A549 (cell line): ENCODE data around the gene ZNF385D. TPM values are rescaled to one million over a fixed set of nuclear protein-coding genes. Genes with fewer than 3 reads are reported as not detected.

ENCODE experiments used
- ATAC-seq, 2 experiments: fragments of 200-7000 bp in 1 of 2; fragments of >200 bp in 1 of 2; cut with Nextera tagmentation in 1 of 2; cut with Tn5 transposase in 1 of 2; 3 replicates each; pipeline versions ENCODE4 v1.8.0 to v1.9.1; 2018 to 2020; ENCODE audit warnings: mild to moderate bottlenecking in 1 of 2, moderate library complexity in 1 of 2
- CTCF ChIA-PET: fragments of 300-600 bp; sonication (Branson Sonifier 250); formaldehyde crosslinking; extraction: SDS; loops from one replicate; lab custom pipeline; 2021; ENCODE audit warnings: antibody characterized with exemption, inconsistent platforms; lab: Yijun Ruan, JAX
- POLR2A ChIA-PET: fragments of 350-600 bp; formaldehyde crosslinking; extraction: SDS; loops from one replicate; lab custom pipeline; 2021; ENCODE audit warnings: antibody characterized with exemption, inconsistent platforms; lab: Yijun Ruan, JAX
- DNase-seq, 2 experiments: peaks; one replicate each; pipeline versions ENCODE4 v3.0.0 to v3.0.0-alpha.2; 2011 to 2016; ENCODE audit warnings: low read depth in 1 of 2, low spot score in 1 of 2
- FAIRE-seq: peaks from 2 replicates; lab custom pipeline; 2011; peaks lifted over from hg19 to GRCh38; lab: Jason Lieb, UNC
- H3K27ac ChIP-seq, 2 experiments: fragments of >200 bp; sonication (Bioruptor Twin); formaldehyde crosslinking; 3 replicates each; pipeline ENCODE4 v1.5.1; 2016 to 2017
- H3K4me1 ChIP-seq: fragments of >200 bp; sonication (Bioruptor Twin); formaldehyde crosslinking; 3 replicates; pipeline ENCODE4 v1.6.1; 2016
- H3K4me2 ChIP-seq: fragments of >200 bp; sonication (Bioruptor Twin); formaldehyde crosslinking; 3 replicates; pipeline ENCODE4 v1.6.1; 2016
- H3K4me3 ChIP-seq: fragments of >200 bp; sonication (Bioruptor Twin); formaldehyde crosslinking; 3 replicates; pipeline ENCODE4 v1.5.1; 2016
- H3K9me3 ChIP-seq: fragments of >200 bp; sonication (Bioruptor Twin); formaldehyde crosslinking; 3 replicates; pipeline ENCODE4 v1.6.1; 2016
- BHLHE40 ChIP-seq: IDR thresholded peaks from 2 replicates; pipeline ENCODE4 v1.6.1; 2012; ENCODE audit warnings: low read depth, low read length, inconsistent platforms
- CBX2 ChIP-seq: fragments of 200-600 bp; sonication (generic); IDR thresholded peaks from 2 replicates; pipeline ENCODE4 v1.6.1; 2016; ENCODE audit warnings: low read depth, mild to moderate bottlenecking, borderline replicate concordance
- EHF ChIP-seq: fragments of 250-450 bp; sonication (Bioruptor Pico); IDR thresholded peaks from 2 replicates; pipeline ENCODE4 v1.5.0; 2020; ENCODE audit warnings: mild to moderate bottlenecking
- EHMT2 ChIP-seq: fragments of 200-600 bp; sonication (generic); IDR thresholded peaks from 2 replicates; pipeline ENCODE4 v1.6.1; 2016; ENCODE audit warnings: antibody characterized with exemption, low read depth, mild to moderate bottlenecking, moderate library complexity
- ELK1 ChIP-seq: fragments of 150-350 bp; IDR thresholded peaks from 2 replicates; pipeline ENCODE4 v1.6.1; 2014; ENCODE audit warnings: low read depth, mild to moderate bottlenecking, low read length
- FOXS1 ChIP-seq: fragments of 250-450 bp; sonication (Bioruptor Pico); IDR thresholded peaks from 2 replicates; pipeline ENCODE4 v1.5.0; 2020; ENCODE audit warnings: mild to moderate bottlenecking, moderate library complexity
- GATA3 ChIP-seq: IDR thresholded peaks from 2 replicates; pipeline ENCODE4 v1.6.1; 2012; ENCODE audit warnings: borderline replicate concordance
- HES2 ChIP-seq: fragments of >200 bp; sonication (Bioruptor Twin); formaldehyde crosslinking; IDR thresholded peaks from 2 replicates; pipeline ENCODE4 v1.6.1; 2016
- HMGXB4 ChIP-seq: fragments of 250-450 bp; sonication (Bioruptor Pico); IDR thresholded peaks from 2 replicates; pipeline ENCODE4 v1.5.0; 2021; ENCODE audit warnings: mild to moderate bottlenecking, moderate library complexity, borderline replicate concordance
- HOXA7 ChIP-seq: fragments of 250-450 bp; sonication (Bioruptor Pico); IDR thresholded peaks from 2 replicates; pipeline ENCODE4 v1.5.0; 2020; ENCODE audit warnings: mild to moderate bottlenecking, moderate library complexity
- HOXB13 ChIP-seq: fragments of 250-450 bp; sonication (Bioruptor Pico); IDR thresholded peaks from 2 replicates; pipeline ENCODE4 v1.5.0; 2020; ENCODE audit warnings: low read depth, mild to moderate bottlenecking, moderate library complexity
- JUNB ChIP-seq: fragments of >200 bp; sonication (Bioruptor Twin); formaldehyde crosslinking; IDR thresholded peaks from 2 replicates; pipeline ENCODE4 v1.6.1; 2016
- KDM1A ChIP-seq: fragments of 200-600 bp; sonication (generic); IDR thresholded peaks from 2 replicates; pipeline ENCODE4 v1.6.1; 2016; ENCODE audit warnings: low read depth, mild to moderate bottlenecking
- NFE2L2 ChIP-seq: fragments of 150-350 bp; conservative IDR thresholded peaks from 2 replicates; pipeline ENCODE4 v1.6.1; 2014; ENCODE audit warnings: low read length
- NPAS2 ChIP-seq: fragments of 250-450 bp; sonication (Bioruptor Pico); IDR thresholded peaks from 2 replicates; pipeline ENCODE4 v1.8.0; 2022; ENCODE audit warnings: mild to moderate bottlenecking, moderate library complexity, borderline replicate concordance
- NR3C1 ChIP-seq: fragments of >200 bp; sonication (Bioruptor Twin); formaldehyde crosslinking; IDR thresholded peaks from 3 replicates; pipeline ENCODE4 v1.6.1; 2017
- PBX3 ChIP-seq: IDR thresholded peaks from 2 replicates; pipeline ENCODE4 v1.6.1; 2012
- PHF8 ChIP-seq: fragments of 200-600 bp; sonication (generic); IDR thresholded peaks from 2 replicates; pipeline ENCODE4 v1.6.1; 2016; ENCODE audit warnings: low read depth, mild to moderate bottlenecking, antibody characterized with exemption, moderate library complexity, borderline replicate concordance
- POLR2AphosphoS2 ChIP-seq: conservative IDR thresholded peaks from 2 replicates; pipeline ENCODE4 v1.6.1; 2012; ENCODE audit warnings: low read length, improper control_type of control experiment, inconsistent platforms
- RFX5 ChIP-seq: fragments of 450-650 bp; IDR thresholded peaks from 2 replicates; pipeline ENCODE4 v1.7.1; 2014; ENCODE audit warnings: antibody characterized with exemption, mild to moderate bottlenecking, moderate library complexity
- RNF2 ChIP-seq: fragments of 200-600 bp; sonication (generic); IDR thresholded peaks from 2 replicates; pipeline ENCODE4 v1.6.1; 2016; ENCODE audit warnings: low read depth, mild to moderate bottlenecking, antibody characterized with exemption, moderate library complexity, borderline replicate concordance
- SMC3 ChIP-seq: fragments of >200 bp; sonication (Bioruptor Twin); formaldehyde crosslinking; IDR thresholded peaks from 3 replicates; pipeline ENCODE4 v1.6.1; 2018; ENCODE audit warnings: inconsistent platforms
- TP53 ChIP-seq: fragments of 250-450 bp; sonication (Bioruptor Pico); IDR thresholded peaks from 2 replicates; pipeline ENCODE4 v1.5.0; 2021; ENCODE audit warnings: mild to moderate bottlenecking, moderate library complexity
- USF2 ChIP-seq: fragments of 450-650 bp; IDR thresholded peaks from 2 replicates; pipeline ENCODE4 v1.6.1; 2014; ENCODE audit warnings: antibody characterized with exemption
- ZSCAN20 ChIP-seq: fragments of 250-450 bp; sonication (Bioruptor Pico); IDR thresholded peaks from 2 replicates; pipeline ENCODE4 v1.8.0; 2022; ENCODE audit warnings: mild to moderate bottlenecking, moderate library complexity
- WGBS: methylation state at CpG from one replicate; pipeline ENCODE4 v1.1.6; 2017; ENCODE audit errors: missing lambda C conversion rate; 5-methylcytosine and 5-hydroxymethylcytosine counted together
- polyA plus RNA-seq, 4 experiments: library from polyadenylated mRNA; depleted of rRNA in 3 of 4; stranded (reverse); fragments of >200 nt; fragmentation: RNase III in 1 of 4; extraction: RNeasy Plus Mini Kit Qiagen cat#74134 plus additional on column Dnase treatment in 1 of 4; gene quantifications; 2 replicates in 3 of 4; 3 replicates in 1 of 4; pipeline ENCODE4 v1.2.3, GENCODE V29; 2011 to 2017

The ZNF385D gene
- polyA plus RNA-seq, 2 of the 4 experiments (the other 2 are of a cell fraction): not detected

GRCh38 chr3:21517184-21517583 lies 233.8 kb downstream of the ZNF385D start (continued):
- TF ChIP-seq HOXA7 (CRISPR knock-in tag) (no peak), JUNB (no peak), NFE2L2 (no peak)
- TF ChIP-seq, all 56 proteins: peak for 0

GRCh38 chr3:21515417-21515816 lies 235.6 kb downstream of the ZNF385D start:
- Histone ChIP-seq H3K27ac (no peak overlapping the region), H3K4me3 (no peak overlapping the region), H3K4me1 (no peaks in the 10 kb centered on the region), H3K4me2 (no peak overlapping the region), H3K9me3 (no peaks in the 10 kb centered on the region)
- TF ChIP-seq NPAS2 (CRISPR knock-in tag) (no peak), PBX3 (no peak), ELK1 (no peak)
- ChIA-PET CTCF (no interaction called here), POLR2A (no interaction called here)
- FAIRE-seq (no peak), ATAC-seq (no peak), DNase-seq (no peak)
- 0% methylated on average over 1 of the region's 1 CpG for WGBS

- FAIRE-seq: no peak
- ChIA-PET POLR2A (no interaction called here), CTCF (no interaction called here)
- 2% methylated on average over 5 of the region's 5 CpGs for WGBS
- no peak for ATAC-seq
- no peak overlapping the region for H3K4me3 ChIP-seq
- TF ChIP-seq EHMT2: no peak
- no peak for TF ChIP-seq CBX2
- TF ChIP-seq RNF2: no peak
- no peak for TF ChIP-seq USF2
- no peak for TF ChIP-seq FOXS1 (CRISPR knock-in tag)
- no peak for TF ChIP-seq NR3C1
- TF ChIP-seq HOXB13 (CRISPR knock-in tag): no peak
- TF ChIP-seq PBX3: no peak
- TF ChIP-seq EHF (CRISPR knock-in tag): no peak
- TF ChIP-seq BHLHE40: no peak
- TF ChIP-seq RFX5: no peak
- no peak for TF ChIP-seq NPAS2 (CRISPR knock-in tag)
- no peak overlapping the region for H3K27ac ChIP-seq
- H3K9me3 ChIP-seq: no peaks in the 10 kb centered on the region
- H3K4me2 ChIP-seq: no peak overlapping the region
- no peak for DNase-seq
- no peaks in the 10 kb centered on the region for H3K4me1 ChIP-seq
Measured at GRCh38 chr3:21509731-21510470, 241.1 kb downstream of the ZNF385D start.

GRCh38 chr3:21508246-21508645 lies 242.8 kb downstream of the ZNF385D start:
- POLR2A ChIA-PET: no interaction called here
- FAIRE-seq: no peak
- no peaks in the 10 kb centered on the region for H3K9me3 ChIP-seq
- CTCF ChIA-PET: no interaction called here
- H3K27ac ChIP-seq: no peak overlapping the region
- H3K4me3 ChIP-seq: no peak overlapping the region
- H3K4me1 ChIP-seq: no peaks in the 10 kb centered on the region
- no peak for ATAC-seq
- DNase-seq: no peak
- H3K4me2 ChIP-seq: no peak overlapping the region
- no peak for TF ChIP-seq USF2
- TF ChIP-seq HMGXB4 (CRISPR knock-in tag): no peak
- no peak for TF ChIP-seq SMC3
- no peak for TF ChIP-seq KDM1A
- TF ChIP-seq PHF8: no peak
- TF ChIP-seq HES2: no peak
- no peak for TF ChIP-seq TP53 (CRISPR knock-in tag)
- TF ChIP-seq GATA3: no peak
- no peak for TF ChIP-seq POLR2AphosphoS2
- no peak for TF ChIP-seq HOXB13 (CRISPR knock-in tag)
- no peak for TF ChIP-seq ZSCAN20
